HG03571 (cell line): ENCODE results near the gene ZBTB20.
"Not testable (repeated sequence)": the region's sequence is repeated elsewhere in the genome, so short reads cannot be mapped to it uniquely, and the experiment has no call there.

Source experiments
- ATAC-seq: cut with Tn5 transposase; IDR thresholded peaks from one replicate; pipeline ENCODE4 v1.9.1; 2021; ENCODE audit not compliant: unreplicated experiment

Gene ZBTB20

DNA sequence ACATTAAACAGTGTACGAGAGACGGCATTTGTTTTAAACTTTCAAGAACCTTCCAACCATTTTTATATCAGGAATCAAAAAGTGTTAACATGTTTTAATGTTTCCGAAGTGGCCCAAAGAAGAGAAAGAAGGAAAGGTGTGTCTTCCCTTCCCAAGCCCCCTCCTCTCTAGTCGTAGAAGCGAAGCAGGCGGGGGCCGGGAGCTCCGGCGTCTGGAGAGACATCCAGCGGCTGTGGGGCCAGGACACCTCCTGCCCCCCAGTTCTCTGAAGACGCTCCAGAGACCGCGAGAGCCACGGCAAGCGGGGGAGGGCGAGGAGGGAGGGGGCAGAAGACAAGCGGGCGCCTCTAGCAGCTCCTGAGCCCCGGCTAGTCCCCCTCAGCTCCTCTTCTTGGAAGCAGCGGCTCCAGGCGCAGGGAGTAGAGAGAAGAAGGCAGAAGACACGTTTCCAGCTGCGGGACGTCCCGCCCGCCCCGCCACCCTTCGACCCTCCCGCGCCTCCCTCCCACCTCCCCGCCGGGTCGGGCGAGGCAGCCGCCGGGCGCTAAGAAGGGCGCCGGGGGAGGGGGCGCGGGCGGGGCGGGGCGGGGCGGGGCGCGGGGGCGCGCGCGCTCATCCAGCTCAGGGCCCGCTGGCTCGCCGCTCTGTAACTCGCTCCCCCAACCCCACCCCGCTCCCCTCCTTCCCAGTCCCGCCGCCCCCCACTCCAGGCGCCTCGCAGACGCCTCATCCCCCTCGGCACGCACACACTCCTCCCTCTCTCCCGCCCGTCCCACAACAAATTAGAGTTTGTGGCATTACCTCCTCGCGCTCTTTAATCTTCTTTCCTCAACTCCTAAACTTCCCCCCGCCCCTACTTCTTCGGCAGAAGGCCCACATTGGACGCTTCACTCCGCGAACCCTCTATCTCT is at the start of gene ZBTB20:
TSS of gene ZBTB20 (minus strand) at position 871 of the 911 bp plus-strand sequence.
- peak; percentile 25 for ATAC-seq

- no peak for ATAC-seq
Measured at GRCh38 chr3:115194476-115194875, 47.4 kb upstream of the ZBTB20 start.

GRCh38 chr3:115190747-115191146 is 43.7 kb upstream of the ZBTB20 start:
- no peak for ATAC-seq

DNA sequence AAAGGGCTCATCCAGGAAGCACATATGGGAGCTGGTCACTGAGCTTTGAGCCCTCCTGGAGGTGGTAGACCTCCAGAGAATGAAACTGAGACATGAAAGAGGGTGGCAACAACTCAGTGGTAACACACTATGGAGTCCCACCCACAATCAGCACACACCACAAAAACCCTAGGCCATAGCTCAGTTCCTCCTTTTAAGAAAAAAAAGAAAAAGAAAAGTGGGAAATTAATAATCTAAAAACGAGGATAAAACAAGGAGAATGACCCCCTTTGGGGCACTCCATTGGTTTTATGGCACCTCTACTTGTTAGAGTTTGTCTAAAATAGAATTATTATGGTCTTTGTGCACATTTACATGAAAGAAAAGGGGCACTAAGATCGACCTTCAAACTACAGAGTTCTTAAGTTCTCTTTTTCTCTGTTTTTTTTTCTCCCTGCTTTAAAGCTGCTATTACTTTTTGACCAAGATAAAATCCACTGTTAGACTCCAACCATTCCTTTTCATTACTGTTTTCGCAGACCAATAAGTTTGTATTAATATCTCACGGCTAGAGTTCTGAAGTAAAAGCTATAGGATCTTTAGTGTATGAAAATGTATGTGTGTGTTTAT is 40.2 kb upstream of the ZBTB20 start:
- ATAC-seq: peak; percentile 98

DNA sequence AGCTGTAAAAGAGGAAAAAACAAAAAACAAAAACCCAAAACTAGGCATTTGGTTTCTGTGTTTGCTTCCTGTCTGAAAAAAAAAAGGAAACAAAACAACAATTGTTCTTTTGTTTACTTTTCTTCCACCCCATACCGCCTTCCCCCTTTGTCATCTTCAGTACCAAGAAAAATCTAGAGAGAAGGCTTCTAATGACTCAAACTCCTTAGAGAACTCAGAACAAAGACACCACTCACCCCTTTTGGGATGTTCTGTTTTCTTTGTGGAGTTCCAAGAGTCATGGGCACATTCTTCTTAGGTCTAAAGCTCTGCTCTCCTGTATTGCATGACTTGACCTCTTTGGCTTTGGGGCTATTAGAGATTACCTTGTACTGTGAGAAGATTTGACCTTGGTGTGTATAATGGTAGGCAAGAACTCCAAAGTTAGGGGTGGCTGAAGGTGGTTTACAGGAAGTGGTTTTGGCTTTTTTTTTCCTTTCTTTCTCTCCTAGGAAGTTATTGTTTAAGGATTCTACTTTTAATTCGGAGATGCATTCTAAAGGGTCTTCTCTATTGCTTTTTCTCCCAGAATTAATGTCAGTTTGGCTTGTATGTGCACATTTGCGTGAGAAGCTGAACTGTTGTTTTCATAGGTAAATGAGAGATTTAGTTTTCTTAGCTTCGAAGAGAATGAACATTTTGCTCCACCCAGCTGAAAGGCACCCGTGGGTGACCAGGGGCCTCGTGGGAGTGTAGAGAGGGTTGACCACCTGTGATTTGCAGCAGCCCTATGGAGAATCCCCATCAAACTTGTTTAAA is 39.5 kb upstream of the ZBTB20 start:
- no peak for ATAC-seq

- ATAC-seq: not testable (repeated sequence)
Measured at GRCh38 chr3:115184859-115185572, 37.9 kb upstream of the ZBTB20 start.

GRCh38 chr3:115178930-115179329 is 31.8 kb upstream of the ZBTB20 start:
- not testable (repeated sequence) for ATAC-seq

DNA sequence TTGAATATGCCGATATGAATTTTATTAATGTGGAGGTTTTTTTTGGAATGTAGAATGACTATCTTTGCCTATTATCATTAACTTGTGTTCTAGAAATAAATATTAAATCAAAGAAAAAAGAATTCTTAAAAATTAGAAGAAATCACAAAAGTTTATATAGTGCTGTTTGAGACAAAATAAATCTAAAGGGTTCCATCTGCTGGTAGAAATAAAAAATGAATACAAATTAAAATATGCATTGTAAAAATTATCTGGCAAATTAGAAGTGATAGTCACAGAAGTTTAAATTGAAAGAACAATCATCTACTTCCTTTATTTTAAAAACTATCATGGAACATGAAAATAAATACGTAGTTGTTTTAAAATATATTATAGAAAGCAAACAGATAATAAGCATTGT is 22.7 kb upstream of the ZBTB20 start:
- ATAC-seq: no peak

DNA sequence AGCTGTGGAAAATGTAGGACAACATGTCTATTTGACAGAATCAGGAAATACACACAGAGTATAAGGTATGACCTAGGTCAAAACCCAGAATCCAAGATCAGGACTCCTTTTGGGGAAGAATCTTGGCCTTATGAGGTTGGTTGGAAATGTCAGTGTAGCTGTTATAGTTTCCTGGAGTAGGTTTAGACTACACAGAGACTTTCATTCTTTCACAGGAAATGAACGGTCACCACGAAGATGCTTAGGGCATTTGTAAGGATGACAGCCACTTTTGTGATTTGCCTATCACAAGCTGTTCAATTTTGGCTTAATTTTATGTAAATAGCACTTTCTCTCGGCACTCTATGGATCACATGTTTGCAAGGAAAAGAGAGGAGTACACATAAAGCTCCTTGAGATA is 18.6 kb upstream of the ZBTB20 start:
- no peak for ATAC-seq

- no peak for ATAC-seq
Measured at GRCh38 chr3:115165266-115165665, 18.2 kb upstream of the ZBTB20 start.

DNA sequence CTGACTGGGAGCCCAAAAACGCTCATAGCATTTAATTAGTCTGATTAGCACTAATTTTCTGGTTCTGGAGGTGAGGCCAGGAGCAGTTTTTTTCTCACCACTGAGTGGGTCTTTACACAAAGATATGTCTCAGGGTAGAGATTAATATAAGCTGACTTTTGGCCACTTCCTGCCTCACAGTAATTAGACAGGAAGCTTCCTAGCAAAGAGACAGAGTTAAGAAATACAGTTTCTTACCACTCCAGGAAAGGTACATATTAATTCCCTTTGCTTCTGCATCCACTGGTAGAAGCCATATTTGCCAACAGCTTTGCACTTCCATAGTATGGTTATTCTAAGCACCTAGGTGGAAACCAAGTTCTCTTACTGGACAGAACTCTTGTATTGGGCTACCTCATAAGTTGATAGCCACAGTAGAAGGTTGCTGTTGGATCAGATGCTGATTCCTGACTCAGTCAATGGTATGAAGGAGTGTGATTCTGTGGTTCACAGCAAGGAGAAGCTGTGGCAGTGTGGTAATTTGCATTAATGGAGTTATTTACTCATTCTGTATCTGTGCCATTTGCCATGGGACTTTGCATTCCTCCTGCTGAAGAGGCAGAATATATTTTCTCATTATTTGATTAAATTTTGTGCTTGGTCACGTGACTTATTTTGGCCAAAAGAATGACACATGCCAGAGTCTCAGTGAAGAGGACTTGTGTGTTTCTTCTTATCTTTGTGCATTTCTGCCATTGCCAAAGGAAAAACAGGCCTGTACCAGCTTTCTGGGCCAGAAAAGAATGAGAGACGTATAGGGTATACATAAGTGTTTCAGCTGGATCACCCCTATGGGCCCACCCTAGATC is 17.5 kb upstream of the ZBTB20 start:
- ATAC-seq: no peak

DNA sequence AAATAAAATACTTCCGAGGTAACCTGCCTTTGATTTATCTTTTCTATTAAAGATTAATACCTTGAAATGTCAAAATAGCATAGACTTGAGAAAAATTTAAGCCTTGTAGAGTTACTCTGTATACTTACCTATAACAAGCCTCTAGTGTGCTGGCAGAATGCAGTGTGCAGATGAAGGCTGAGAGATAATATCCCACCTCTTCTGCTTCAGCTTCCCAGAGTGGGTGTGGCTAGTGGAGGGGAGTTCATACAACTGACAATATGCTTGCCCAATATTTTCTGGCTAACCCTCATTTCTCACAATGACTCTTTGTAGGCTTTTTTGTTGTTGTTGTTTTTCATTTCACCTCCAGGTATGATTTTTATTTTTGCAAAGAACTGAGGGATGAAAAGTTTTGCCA is 15.7 kb upstream of the ZBTB20 start:
- ATAC-seq: no peak

GRCh38 chr3:115161866-115162265 is 14.8 kb upstream of the ZBTB20 start:
- ATAC-seq: no peak

DNA sequence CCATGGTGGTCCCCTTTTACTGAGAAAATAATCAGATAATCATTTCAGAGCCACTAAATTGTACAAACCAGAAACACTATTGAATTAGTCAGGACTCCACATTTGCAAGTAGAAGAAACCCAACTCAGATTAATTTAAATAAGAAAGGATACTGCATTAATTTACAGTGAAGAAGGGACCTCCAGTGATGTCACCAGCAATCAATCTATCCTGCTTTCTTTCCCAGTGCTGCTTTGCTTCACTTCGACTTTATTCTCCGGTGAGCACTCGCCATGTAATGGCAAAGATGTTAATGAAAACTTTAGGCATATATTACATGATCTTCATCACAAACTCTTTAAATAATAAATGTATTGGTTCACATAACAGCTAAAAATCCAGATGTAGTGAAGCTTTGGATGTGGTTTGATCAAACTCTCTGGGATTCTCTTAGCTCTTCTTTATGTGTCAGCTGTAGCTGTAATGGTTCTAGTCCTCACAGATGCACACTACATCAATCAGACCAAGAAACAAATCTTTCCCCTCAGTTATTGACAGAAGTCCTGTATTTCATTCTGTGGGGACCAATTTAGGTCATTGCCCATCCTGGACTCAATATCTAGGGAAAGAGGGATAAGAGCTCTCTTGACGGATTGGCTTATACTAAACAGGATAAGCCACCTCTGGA is 14.2 kb upstream of the ZBTB20 start:
- ATAC-seq: no peak

DNA sequence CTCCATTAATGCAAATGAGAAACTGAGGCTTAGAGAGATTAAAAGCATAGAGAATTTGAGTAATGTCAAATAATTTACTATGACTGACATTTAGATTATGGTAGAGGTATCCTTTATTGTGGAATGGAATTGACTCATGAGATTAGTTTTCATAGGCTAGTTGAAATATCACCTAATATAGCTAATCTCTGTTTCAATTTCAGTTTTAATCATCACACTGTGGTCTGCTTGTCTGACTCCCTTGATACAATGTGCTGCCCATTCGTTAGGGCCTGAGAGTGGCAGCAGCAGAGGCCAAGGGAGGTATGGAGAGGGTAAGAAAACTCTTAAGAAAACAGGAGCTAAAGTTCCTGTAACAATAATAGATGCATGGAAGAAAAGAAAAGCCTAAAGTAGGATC is 13.2 kb upstream of the ZBTB20 start:
- peak; percentile 99 for ATAC-seq

GRCh38 chr3:115156046-115156654 is 9.1 kb upstream of the ZBTB20 start:
- no peak for ATAC-seq

DNA sequence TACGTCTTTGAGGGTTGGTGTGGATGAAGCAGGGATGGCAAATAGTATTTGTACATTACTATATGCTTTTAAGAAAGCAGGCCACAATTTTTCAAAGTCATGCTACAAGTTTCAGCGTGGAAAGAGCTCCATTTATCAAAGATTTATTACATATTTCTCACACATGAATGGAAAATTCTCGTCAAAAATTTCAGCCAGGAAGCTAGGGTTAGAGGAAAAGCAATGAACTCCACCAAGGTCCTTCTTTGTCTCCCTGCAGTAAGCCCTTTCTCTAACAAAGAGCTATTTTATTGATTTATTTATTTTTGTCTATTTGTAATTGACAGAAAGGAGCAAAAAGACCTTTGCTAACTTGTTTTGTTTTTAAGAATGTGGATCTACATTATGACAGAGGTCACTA is 7.5 kb upstream of the ZBTB20 start:
- ATAC-seq: no peak

DNA sequence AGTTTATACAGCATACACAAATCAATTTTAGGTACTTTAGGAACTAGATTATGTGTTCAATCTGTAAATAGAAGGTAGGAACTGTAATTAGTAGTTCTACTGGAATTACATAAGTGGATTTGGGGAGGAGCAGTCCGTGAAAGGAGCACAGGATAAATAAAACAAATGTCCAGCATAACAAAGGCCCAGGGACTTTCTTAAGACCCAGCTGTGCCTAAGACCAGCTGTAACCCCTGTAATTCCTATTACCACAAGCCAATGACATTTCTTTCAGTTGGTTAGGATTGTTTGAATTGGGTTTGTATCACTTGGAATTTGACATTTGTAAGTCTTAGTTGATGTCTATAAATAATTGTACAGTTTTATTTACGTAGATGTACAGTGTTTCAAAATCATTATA is 4.8 kb upstream of the ZBTB20 start:
- no peak for ATAC-seq

DNA sequence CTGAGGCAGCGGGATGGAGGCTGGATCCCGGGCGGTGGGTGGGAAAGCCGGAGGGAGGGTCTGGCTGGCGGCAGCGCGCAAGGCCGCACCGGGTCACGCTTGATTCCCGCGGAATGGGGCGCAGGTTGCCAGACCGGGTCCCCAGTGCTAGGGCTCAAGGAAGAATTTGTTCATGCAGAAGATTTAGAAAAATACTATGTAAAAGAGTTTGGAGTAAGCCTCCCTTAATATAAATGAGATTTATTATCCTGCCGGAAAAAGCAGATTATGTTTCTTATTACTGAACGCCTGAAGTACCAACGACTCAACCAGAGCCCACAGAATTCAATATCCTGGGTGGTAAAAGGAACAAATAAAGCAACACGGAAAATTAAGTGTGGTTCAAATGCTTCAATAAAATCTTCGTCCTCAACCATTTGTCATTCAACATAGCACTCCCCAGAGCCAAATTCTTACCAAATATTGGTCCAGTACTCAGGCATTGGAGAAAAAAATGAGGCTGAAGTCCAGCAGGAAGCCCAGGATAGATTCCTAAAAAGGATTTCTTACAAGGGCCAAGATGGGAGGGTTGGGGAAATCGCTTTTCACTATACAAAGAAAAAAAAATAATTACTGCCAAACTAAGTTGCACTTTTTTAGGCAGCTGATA is 1.2 kb upstream of the ZBTB20 start:
- ATAC-seq: no peak
